Occipital lobe (tissue), 2 donors: Measurements from ENCODE around the gene FGF14. TPM values are rescaled to one million over a fixed set of nuclear protein-coding genes. Genes with fewer than 3 reads are reported as not detected.

Source experiments
- DNase-seq: peaks from one replicate; lab custom pipeline; 2025; lab: John Stamatoyannopoulos, UW
- total RNA-seq: library from RNA; depleted of rRNA; stranded (reverse); fragments of >200 nt; gene quantifications from one replicate; pipeline ENCODE4 v1.2.3, GENCODE V29; 2014

Gene FGF14
- total RNA-seq, 1 donor from 2014 or later, result 69.1 TPM

GRCh38 chr13:102367836-102368235, 34.0 kb downstream of the FGF14 start:
- DNase-seq, result no peak

DNA sequence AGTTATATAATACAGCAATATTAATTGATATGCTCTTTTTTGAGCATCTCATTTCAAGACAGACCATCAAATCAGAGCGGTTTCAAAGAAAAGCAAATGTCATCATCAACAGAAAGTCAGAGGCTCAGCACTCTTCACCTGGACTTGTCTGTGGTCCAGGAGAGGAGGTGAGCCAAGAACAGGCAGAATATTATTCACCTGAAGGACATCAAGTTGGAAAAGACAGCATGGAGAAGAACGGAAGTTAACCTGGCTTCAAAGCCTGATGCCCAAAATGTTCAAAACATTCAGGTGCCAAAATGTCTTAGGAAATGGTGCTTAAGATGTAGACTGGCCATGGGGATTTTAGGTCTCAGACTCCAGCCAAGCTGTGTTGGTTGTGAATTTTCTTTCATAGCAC, 40.7 kb downstream of the FGF14 start:
- no peak for DNase-seq

- DNase-seq, result no peak
Measured at GRCh38 chr13:102359264-102359663, 42.6 kb downstream of the FGF14 start.

DNA sequence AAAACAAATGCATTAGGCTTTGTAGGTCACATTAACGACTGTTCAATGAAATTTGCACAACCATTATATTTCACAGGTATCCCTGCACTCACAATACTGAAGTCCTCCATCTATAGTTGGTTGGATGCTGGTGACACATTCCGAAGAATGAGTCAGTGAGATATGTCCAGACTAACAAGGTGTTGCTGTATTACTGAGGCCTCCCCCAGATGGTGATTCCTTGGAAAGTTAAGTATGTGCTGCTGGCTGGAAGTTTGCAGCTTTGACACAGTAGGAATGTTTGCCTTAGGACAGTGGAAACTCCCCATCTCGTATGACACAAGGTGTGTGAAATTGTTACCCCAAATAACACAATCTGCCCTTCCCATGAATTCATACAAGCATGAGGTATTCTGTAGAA, 46.6 kb downstream of the FGF14 start:
- no peak for DNase-seq

GRCh38 chr13:102354011-102354410, 47.8 kb downstream of the FGF14 start:
- no peak for DNase-seq

DNA sequence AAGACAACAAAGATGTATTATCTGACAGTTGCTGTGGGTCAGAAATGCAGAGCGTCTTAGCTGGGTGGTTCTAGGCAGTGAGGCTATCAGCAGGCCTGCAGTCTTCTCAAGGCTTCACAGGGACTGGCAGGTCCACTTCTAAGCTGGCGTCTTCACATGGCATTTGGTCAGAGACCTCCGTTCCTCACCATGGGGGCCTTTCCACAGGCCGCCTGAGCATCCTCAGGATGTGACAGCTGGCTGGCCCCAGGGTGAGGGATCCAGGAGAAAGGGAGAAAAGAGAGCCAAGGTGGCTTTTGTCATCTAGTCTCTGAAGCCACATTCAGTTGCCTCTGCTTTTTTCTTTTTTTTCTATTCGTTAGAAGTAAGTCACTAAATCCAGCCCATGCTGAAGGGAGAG, 50.3 kb downstream of the FGF14 start:
- no peak for DNase-seq

- no peak for DNase-seq
Measured at GRCh38 chr13:102347490-102347889, 54.4 kb downstream of the FGF14 start.

DNA sequence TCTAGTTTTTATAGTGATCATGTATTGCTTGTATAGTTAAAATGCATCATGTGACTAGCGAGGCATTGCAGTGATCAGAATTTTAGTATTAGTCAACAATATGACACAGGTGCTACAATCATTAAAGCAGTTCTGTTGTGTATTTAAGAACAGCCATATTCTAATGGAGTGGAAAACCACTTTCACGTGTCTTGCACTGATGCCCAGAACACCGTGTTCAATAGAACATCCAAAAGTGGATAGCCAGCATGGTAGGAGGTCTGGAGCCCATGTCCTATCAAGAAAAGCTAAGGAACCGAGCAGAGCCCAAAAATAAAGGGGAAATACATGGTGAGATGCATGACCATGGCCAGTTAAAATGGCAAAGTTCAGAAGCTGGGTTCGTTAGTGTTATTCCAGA, 55.1 kb downstream of the FGF14 start:
- no peak for DNase-seq

GRCh38 chr13:102344410-102344809, 57.4 kb downstream of the FGF14 start:
- DNase-seq, result no peak

DNA sequence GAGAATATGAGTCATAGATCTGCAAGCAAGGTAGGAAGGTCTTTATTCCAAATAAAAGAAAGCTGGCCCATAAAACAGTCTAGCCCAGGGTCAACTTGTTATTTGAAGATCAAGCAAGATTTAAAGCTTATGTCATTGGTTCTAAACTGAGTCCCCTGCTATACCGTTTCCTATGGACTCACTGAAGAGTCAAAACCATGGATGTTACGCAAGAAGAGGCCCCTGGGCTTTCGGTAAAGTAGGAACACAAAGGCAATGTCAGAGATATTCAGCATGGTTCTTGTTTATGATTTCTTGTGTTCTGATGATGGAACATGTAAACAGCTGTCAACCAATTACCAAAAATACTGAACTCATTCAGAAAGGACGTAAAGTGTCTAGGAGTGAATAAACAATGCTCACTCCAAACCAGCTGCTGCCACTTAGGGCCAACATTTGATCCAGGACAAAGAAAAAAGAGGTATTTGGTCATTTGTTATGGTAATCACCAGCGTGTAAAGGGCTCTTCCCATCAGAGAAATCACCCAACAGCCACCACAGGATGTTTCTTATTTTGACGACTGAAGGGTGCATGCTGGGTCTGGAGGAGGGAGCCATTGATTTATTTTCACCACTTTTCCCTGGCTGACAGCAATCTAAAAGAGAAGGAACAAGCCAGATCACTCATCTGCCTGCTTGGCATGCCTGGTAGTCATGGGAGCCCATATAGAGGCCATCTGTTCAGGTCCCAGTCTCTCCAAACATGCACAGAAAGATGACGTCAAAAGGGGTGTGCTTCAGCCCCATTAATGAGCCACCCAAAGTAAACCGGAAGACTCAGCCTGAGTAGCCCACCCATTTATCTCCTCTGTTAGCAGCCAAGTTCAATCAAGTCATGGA, 68.3 kb downstream of the FGF14 start:
- no peak for DNase-seq

- DNase-seq, result no peak
Measured at GRCh38 chr13:102328909-102329308, 72.9 kb downstream of the FGF14 start.

- no peak for DNase-seq
Measured at GRCh38 chr13:102327119-102327617, 74.7 kb downstream of the FGF14 start.

GRCh38 chr13:102326381-102327118, 75.3 kb downstream of the FGF14 start:
- no peak for DNase-seq

GRCh38 chr13:102325321-102325720, 76.5 kb downstream of the FGF14 start:
- DNase-seq, result no peak

- no peak for DNase-seq
Measured at GRCh38 chr13:102323505-102323904, 78.3 kb downstream of the FGF14 start.

DNA sequence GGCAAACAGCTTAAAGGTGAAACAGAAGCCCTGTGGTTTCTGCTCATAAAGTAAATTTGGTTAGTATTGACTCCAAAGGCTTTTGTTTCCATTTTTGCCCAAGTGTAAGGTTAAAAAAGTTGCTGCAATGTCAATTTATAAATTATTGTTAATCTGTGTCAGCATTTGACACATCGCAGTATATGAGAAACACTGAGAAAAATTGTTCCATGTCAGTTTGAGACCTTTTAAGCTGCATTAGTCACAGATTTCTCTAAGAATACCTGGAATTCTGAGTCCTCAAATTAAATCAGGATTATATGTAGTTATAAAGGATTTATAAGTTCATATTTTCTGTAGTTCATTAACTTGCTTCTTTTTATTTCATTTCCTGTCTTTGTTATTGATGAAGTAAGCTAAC, 78.8 kb downstream of the FGF14 start:
- no peak for DNase-seq

DNA sequence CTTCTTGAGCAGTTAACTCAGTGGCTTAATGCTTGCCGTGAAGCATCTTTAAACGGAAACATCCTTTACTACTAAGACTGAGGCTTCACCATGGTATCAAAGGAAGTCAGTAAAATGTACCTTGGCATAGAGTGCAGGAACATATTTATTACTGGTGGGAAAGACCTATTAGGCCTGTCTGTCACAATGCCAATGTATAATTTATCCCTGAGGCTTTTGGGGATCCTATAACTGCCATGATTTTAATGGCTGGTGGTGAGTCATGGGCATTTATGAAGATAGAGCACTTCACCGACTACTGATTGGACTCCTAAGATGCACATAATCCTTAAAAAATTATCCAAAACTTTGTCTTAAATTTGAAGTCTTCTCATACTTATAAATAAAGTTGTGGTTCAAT, 79.6 kb downstream of the FGF14 start:
- no peak for DNase-seq

GRCh38 chr13:102318233-102318632, 83.6 kb downstream of the FGF14 start:
- no peak for DNase-seq

DNA sequence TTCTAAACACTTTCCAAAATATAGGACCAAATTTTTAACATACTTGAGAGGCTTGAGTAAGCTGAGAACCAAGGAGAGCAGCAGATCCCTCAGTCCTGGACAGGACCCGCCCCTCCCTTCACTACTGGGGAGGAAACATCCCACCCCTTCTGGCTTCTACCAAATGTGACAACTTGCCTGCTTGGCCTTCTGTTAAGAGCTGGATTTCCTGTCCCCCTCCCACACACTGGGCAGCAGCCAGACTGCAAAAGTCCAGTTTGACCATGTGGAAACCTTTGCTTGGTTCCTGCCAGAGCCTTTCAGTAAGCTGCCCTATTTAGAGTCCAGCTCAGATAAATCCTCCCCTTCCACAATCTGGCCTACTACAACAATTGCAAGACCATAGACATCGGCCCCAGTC, 84.3 kb downstream of the FGF14 start:
- DNase-seq, result no peak

- DNase-seq, result no peak
Measured at GRCh38 chr13:102316732-102317131, 85.1 kb downstream of the FGF14 start.

- no peak for DNase-seq
Measured at GRCh38 chr13:102312841-102313240, 89.0 kb downstream of the FGF14 start.

DNA sequence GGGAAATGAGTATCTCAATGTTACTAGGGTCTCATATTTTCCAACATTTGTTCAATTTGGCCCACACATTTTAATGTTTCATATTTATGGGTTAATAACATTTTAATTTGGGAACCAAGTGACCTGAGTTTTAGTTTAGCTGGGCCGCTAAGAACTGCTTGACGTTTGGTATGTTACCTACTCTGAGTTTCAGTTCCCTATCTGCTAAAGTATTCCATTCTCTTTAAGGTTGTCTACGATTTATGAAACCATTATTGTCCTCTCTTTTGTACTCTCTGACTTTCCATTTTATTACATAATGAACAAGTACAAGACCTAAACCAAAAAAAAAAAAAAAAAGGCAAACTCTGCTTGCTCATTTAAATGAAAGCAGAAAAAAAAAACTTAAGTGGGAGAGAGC, 89.9 kb downstream of the FGF14 start:
- no peak for DNase-seq

- DNase-seq, result no peak
Measured at GRCh38 chr13:102311419-102311796, 90.4 kb downstream of the FGF14 start.
